CD14-positive monocyte (primary cell): ENCODE data around the gene MRPS27. TPM values are rescaled to one million over a fixed set of nuclear protein-coding genes. Genes with fewer than 3 reads are reported as not detected.

ENCODE experiments used
- DNase-seq, 3 donors: peaks; one replicate each; pipeline ENCODE4 v3.0.0-alpha.2; 2011 to 2022
- H2AFZ ChIP-seq: 2 replicates; pipeline ENCODE4 v1.6.0; 2012; ENCODE audit warnings: mild to moderate bottlenecking, low read depth, low read length, inconsistent platforms; ENCODE audit not compliant: insufficient read depth, poor library complexity, severe bottlenecking
- H3K27ac ChIP-seq, 2 donors: 1 replicate in 1 of 2; 2 replicates in 1 of 2; pipeline ENCODE4 v1.5.1; 2012 to 2013; ENCODE audit warnings: low read length in 2 of 2, control low read depth in 1 of 2, inconsistent platforms in 1 of 2, low read depth in 1 of 2, mild to moderate bottlenecking in 1 of 2
- H3K27me3 ChIP-seq, 2 donors: one replicate each; pipeline versions ENCODE4 v1.6.0 to v1.6.1; 2011 to 2013; ENCODE audit warnings: low read length in 2 of 2; ENCODE audit not compliant: control insufficient read depth in 2 of 2, insufficient read depth in 2 of 2
- H3K36me3 ChIP-seq, 2 donors: replicated peaks in 1 of 2; 1 replicate in 1 of 2; 2 replicates in 1 of 2; pipeline versions ENCODE4 v1.5.1 to v1.6.1; 2012 to 2013; ENCODE audit warnings: low read length in 2 of 2, control low read depth in 1 of 2, inconsistent platforms in 1 of 2, mild to moderate bottlenecking in 1 of 2; ENCODE audit not compliant: insufficient read depth in 2 of 2, control insufficient read depth in 1 of 2
- H3K4me1 ChIP-seq, 2 donors: 1 replicate in 1 of 2; 2 replicates in 1 of 2; pipeline versions ENCODE4 v1.5.1 to v1.6.1; 2012 to 2013; ENCODE audit warnings: low read length in 2 of 2, control low read depth in 1 of 2, inconsistent platforms in 1 of 2, mild to moderate bottlenecking in 1 of 2, moderate library complexity in 1 of 2; ENCODE audit not compliant: insufficient read depth in 2 of 2, control insufficient read depth in 1 of 2
- H3K4me2 ChIP-seq: replicated peaks from 2 replicates; pipeline ENCODE3; 2012; ENCODE audit warnings: low read length, moderate library complexity, mild to moderate bottlenecking; ENCODE audit not compliant: poor library complexity, severe bottlenecking; ENCODE audit errors: extremely low read depth
- H3K4me3 ChIP-seq, 3 experiments: fragments of 200-600 bp in 1 of 3; sonication (generic) in 1 of 3; replicated peaks in 1 of 3; 1 replicate in 2 of 3; 2 replicates in 1 of 3; pipeline ENCODE4 v1.5.1; 2011 to 2013; ENCODE audit warnings: low read length in 3 of 3, mild to moderate bottlenecking in 3 of 3, control low read depth in 2 of 3, low read depth in 2 of 3, inconsistent platforms in 1 of 3, moderate library complexity in 1 of 3
- H3K79me2 ChIP-seq: 2 replicates; pipeline ENCODE4 v1.6.0; 2012; ENCODE audit warnings: mild to moderate bottlenecking, control low read depth, inconsistent platforms, low read length, moderate library complexity; ENCODE audit not compliant: insufficient read depth
- H3K9ac ChIP-seq: 2 replicates; pipeline ENCODE4 v1.6.0; 2017; ENCODE audit warnings: low read length, mild to moderate bottlenecking; ENCODE audit not compliant: insufficient read depth, poor library complexity, severe bottlenecking
- H3K9me3 ChIP-seq, 2 donors: replicated peaks in 1 of 2; 1 replicate in 1 of 2; 2 replicates in 1 of 2; pipeline versions ENCODE4 v1.5.1 to v1.6.1; 2012 to 2013; ENCODE audit warnings: low read length in 2 of 2, control low read depth in 1 of 2; ENCODE audit not compliant: control insufficient read depth in 1 of 2, insufficient read depth in 1 of 2
- H4K20me1 ChIP-seq: 2 replicates; pipeline ENCODE4 v1.6.0; 2012; ENCODE audit warnings: mild to moderate bottlenecking, low read length, control low read depth, moderate library complexity; ENCODE audit not compliant: insufficient read depth
- H3K27ac Mint-ChIP-seq, 7 donors: one replicate each; pipeline ENCODE4 v1.8.0; 2020; ENCODE audit warnings: mild to moderate bottlenecking in 7 of 7, mixed read lengths in 7 of 7, moderate library complexity in 6 of 7, inconsistent platforms in 2 of 7
- H3K27me3 Mint-ChIP-seq, 3 donors: one replicate each; pipeline ENCODE4 v1.8.0; 2021 to 2022; ENCODE audit warnings: low read depth in 3 of 3, mild to moderate bottlenecking in 3 of 3, mixed read lengths in 3 of 3, moderate library complexity in 3 of 3, inconsistent platforms in 1 of 3
- H3K36me3 Mint-ChIP-seq, 2 donors: one replicate each; pipeline ENCODE4 v1.8.0; 2020; ENCODE audit warnings: mixed read lengths in 2 of 2, inconsistent platforms in 1 of 2, mild to moderate bottlenecking in 1 of 2
- H3K4me1 Mint-ChIP-seq: one replicate; pipeline ENCODE4 v1.8.0; 2020; ENCODE audit warnings: mild to moderate bottlenecking, mixed read lengths
- H3K4me3 Mint-ChIP-seq, 2 donors: one replicate each; pipeline ENCODE4 v1.8.0; 2020; ENCODE audit warnings: mild to moderate bottlenecking in 2 of 2, mixed read lengths in 2 of 2, moderate library complexity in 1 of 2
- H3K9me3 Mint-ChIP-seq, 7 donors: one replicate each; pipeline ENCODE4 v1.8.0; 2020 to 2022; ENCODE audit warnings: mixed read lengths in 7 of 7, mild to moderate bottlenecking in 6 of 7, moderate library complexity in 6 of 7, inconsistent platforms in 2 of 7
- CTCF ChIP-seq: fragments of 200-600 bp; IDR thresholded peaks from one replicate; pipeline ENCODE4 v1.8.0; 2022; ENCODE audit warnings: antibody characterized with exemption, mild to moderate bottlenecking
- WGBS: methylation state at CpG from one replicate; pipeline ENCODE4 v1.1.5; 2013; ENCODE audit warnings: missing lambda C conversion rate; ENCODE audit not compliant: insufficient coverage; 5-methylcytosine and 5-hydroxymethylcytosine counted together
- intact Hi-C, 2 donors: fragments of 100-400 bp; cut with micrococcal nuclease; formaldehyde crosslinking; loops; one replicate each; pipeline versions ENCODE4 v1.15.0 to v1.15.1; 2023
- polyA plus RNA-seq, 3 donors: library from polyadenylated mRNA; depleted of rRNA in 1 of 3; unstranded in 2 of 3; stranded (reverse) in 1 of 3; fragments of 300-500 nt in 2 of 3; fragments of >200 nt in 1 of 3; fragmentation: Illumina TruSeq in 2 of 3; gene quantifications; 1 replicate in 2 of 3; 2 replicates in 1 of 3; pipeline ENCODE4 v1.2.3, GENCODE V29; 2012 to 2021

MRPS27 gene
- polyA plus RNA-seq, 3 donors: 13.3 to 19.2 (median 15.3) TPM

DNA sequence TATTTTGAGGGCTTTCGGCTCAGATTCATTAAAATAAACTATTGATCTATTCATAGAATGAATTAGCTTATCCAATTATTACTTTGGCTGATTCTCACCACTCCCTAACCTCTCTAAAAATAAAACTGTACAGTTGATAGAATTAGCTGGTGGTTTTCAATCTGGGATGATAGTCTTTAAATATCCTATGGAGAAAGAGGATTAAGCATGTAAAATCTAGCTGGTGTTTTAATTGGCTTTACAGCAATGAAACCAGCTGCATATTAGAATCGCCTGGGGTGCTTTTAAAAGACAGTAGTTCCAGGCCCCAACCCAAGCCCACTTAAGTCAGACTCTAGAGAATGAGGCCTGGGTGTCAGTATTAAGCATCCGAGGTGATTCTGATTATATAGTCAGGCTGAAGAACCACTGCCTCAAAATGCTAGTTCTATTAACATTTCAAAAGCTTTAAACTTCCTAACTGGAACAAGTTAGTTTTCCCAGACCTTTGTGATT, 117.7 kb downstream of the MRPS27 start:
- Histone ChIP-seq H3K9ac (no peak overlapping the region), H4K20me1 (no peaks in the 10 kb centered on the region), H3K4me2 (no peak overlapping the region), H3K27ac (no peak overlapping the region), H3K4me3 (no peak overlapping the region), H3K4me1 (no peaks in the 10 kb centered on the region), H3K79me2 (no peaks in the 10 kb centered on the region), H3K36me3 (no peaks in the 10 kb centered on the region), H3K9me3 (peaks cover 0 to 2% of the 10 kb centered on the region in 2 donors), H3K27me3 (no peaks in the 10 kb centered on the region), H2AFZ (no peak overlapping the region)
- no peak for DNase-seq
- Mint-ChIP-seq H3K9me3 (peaks cover 0 to 7% (median 2%) of the 10 kb centered on the region in 7 donors), H3K4me1 (no peaks in the 10 kb centered on the region), H3K36me3 (no peaks in the 10 kb centered on the region), H3K4me3 (no peak overlapping the region), H3K27me3 (peaks cover 0 to 5% (median 1%) of the 10 kb centered on the region in 3 donors), H3K27ac (no peak overlapping the region)
- intact Hi-C loops: no loop called here
- no peak for TF ChIP-seq CTCF
- 100% methylated on average over 1 of the region's 3 CpGs for WGBS

DNA sequence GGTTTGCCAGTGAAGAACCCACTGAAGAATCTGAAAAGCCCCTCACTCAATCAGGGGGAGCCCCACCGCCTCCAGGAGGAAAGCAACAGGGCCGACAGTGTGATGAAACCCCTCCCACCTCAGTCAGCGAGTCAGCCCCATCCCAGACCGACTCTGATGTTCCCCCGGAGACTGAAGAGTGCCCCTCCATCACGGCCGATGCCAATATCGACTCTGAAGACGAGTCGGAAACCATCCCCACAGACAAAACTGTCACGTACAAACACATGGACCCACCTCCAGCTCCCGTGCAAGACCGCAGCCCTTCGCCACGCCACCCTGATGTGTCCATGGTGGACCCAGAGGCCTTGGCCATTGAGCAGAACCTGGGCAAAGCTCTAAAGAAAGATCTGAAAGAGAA, 120.4 kb downstream of the MRPS27 start:
- no peak overlapping the region for H3K4me3 Mint-ChIP-seq
- peaks cover 8% of the 10 kb centered on the region for H3K4me1 Mint-ChIP-seq
- H3K9ac ChIP-seq: no peak overlapping the region
- intact Hi-C loops: no loop called here
- H3K9me3 ChIP-seq: peaks cover 0 to 5% of the 10 kb centered on the region in 2 donors
- no peaks in the 10 kb centered on the region for H4K20me1 ChIP-seq
- H3K4me1 ChIP-seq: no peaks in the 10 kb centered on the region
- H2AFZ ChIP-seq: no peak overlapping the region
- H3K27ac ChIP-seq: no peak overlapping the region
- H3K27ac Mint-ChIP-seq: no peak overlapping the region
- H3K4me3 ChIP-seq: no peak overlapping the region
- H3K79me2 ChIP-seq: no peaks in the 10 kb centered on the region
- no peak for DNase-seq
- H3K36me3 ChIP-seq: no peaks in the 10 kb centered on the region
- H3K27me3 ChIP-seq: no peaks in the 10 kb centered on the region
- WGBS: 96% methylated on average over 14 of the region's 15 CpGs
- peaks cover 3 to 11% (median 6%) of the 10 kb centered on the region in 3 donors for H3K27me3 Mint-ChIP-seq
- no peak overlapping the region for H3K4me2 ChIP-seq
- no peak for TF ChIP-seq CTCF
- H3K9me3 Mint-ChIP-seq: peaks cover 3 to 16% (median 8%) of the 10 kb centered on the region in 7 donors
- no peaks in the 10 kb centered on the region for H3K36me3 Mint-ChIP-seq
